Right renal pelvis (tissue), 4 donors: ENCODE measurements around the gene SPATS2L. TPM values are rescaled to one million over a fixed set of nuclear protein-coding genes. Genes with fewer than 3 reads are reported as not detected.

ENCODE experiments used
- DNase-seq, 4 donors: peaks; one replicate each; pipeline ENCODE4 v3.0.0-alpha.2; 2013; ENCODE audit warnings: low read depth in 4 of 4, low spot score in 3 of 4, missing footprints in 1 of 4
- polyA plus RNA-seq, 4 donors: library from polyadenylated mRNA; unstranded; fragments of 120-200 nt; gene quantifications; one replicate each; pipeline ENCODE4 v1.2.1, GENCODE V29; 2013; ENCODE audit not compliant: insufficient read length in 4 of 4

The SPATS2L gene
- polyA plus RNA-seq, 4 donors, result 135 to 145 (median 142) TPM

DNA sequence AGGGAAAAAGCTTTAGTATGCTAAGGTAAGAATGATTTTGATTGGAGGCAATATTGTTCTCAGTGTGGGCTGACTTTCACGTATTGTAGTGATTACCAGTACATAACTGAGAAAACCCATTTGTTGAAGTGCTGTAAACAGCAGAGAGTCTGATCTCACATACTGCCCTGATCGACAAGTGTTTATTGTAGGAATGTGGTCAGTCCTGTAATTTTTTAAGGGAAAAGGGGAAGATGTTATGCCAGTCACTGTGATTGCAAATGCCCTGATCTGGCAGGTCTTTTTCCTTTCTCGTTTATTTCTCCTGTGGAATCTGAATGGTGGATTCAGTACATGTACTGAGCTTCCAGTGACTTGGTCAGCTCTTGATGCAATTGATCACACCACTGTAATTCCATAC lies 11.5 kb downstream of the SPATS2L start:
- no peak for DNase-seq

DNA sequence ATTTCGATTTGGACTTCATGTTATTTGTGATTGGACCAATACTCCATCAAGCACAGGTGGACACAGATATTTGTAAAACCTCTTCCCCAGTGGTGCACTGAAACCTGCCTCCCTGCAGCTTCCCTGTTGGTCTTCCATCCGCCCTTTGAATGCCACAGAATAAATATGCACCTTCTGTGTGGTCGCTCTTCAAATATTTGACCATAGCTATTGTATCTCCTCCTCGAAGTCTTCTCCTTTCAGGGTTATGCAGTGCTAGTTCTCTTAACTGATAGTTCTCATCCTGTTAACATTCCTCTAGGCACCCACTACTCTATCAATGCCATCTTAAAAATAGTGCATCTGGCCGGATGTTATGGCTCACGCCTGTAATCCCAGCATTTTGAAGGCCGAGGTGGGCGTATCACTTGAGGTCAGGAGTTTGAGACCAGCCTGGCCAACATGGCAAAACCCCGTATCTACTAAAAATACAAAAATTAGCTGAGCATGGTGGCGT lies 12.5 kb downstream of the SPATS2L start:
- no peak for DNase-seq

DNA sequence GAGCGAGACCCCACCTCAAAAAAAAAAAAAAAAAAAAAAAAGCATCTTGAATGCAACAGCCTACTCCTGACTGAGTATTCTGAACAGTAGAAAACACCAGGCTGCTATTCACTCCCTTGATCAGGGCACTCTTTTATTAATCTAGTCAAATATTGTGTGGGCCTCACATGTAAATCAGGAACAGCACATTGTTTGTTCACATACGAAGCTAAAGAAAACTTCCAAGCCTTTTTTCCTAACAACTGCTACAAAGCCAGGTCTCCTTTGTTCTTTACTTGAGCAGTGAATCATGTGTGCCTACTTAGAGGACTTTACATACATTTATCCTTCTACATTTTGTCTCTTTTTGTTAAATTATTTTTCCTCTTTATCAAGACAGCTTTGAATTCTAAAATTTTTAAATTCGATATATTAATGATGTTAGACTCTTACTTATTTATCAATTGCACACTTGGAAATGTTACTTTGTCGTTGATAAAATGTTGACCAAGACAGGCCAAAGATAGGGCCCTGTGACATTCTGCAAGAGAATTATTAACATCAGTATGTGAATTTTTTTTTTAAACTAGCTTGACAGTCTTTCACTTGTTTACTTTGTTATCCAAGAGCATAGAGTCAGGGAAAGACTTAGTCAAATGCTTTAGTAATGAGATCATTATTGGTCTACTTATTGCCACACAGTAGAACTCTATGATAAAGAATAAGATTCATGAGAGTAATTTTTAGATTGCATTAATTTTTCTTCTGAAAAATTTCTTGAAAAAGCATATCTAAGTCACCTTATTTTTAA lies 13.2 kb downstream of the SPATS2L start:
- no peak for DNase-seq

DNA sequence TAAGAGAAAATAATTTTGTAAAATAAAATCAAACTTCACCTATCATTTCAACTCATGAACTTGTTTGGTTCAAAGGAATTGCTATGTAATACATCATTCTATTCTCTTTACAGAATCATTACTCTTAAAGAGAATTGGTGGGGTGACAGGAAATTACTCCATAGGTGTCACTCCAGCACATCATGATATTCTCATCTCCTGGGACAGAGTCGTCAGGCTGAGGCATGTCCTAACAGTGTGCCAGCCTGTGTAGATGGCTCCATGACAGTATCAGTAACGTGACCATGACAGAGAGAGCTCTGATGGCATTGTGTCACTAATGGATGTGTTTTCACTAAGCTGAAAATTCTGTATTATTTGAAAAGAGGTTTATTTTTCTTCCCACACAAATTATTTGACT lies 13.9 kb downstream of the SPATS2L start:
- no peak for DNase-seq

DNA sequence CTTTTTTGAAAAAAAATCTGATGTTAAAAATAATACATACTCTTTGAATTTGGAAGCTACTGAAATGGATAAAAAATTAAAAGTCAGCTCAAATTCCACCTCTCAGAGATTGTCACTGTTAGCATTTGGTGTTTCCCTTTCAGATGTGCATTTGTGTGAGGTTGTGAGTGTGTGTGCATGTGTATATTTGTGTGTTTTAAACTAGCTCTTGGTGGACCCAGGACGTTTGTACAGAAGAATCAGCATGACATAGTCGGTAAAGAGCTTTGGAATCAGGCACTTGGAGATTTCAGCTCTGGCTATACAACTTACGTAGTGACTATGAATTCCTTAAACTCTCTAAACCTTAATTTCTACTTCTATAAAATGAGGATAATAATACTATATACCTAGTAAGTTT lies 14.5 kb downstream of the SPATS2L start:
- no peak for DNase-seq

DNA sequence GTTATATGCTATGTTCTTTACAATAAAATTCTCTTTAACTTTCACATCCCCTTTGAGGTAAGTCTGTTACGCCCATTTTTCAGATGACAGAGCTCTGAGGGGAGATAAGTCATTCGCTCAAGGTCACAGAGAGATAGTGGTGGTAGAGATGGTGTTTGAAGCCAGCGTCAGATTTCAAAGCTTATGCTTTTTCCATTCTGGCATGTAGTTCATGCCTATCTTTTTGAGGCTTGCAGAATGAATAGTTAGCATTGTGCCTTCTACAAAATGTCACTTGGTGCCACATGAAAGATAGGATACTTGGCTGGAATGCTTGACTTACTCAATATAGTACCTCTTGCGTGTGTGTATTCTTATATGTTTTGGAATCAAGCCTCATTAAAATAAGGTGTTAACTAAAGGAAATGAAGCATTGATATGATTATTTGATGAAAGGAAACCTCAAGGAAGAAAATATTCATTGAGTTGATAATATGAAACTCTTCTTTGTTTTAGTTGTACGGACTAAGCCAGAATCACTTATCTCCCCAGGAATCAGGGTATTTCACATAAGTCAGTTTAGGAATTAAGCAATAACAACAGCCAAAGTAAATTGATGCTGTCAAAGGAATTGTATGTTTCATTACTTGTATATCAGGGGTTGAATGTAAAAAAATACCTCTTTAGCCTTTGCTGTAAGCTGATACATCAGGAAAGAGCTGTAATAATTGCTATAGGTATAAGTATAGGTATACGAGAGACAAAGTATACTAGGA lies 15.5 kb downstream of the SPATS2L start:
- no peak for DNase-seq

DNA sequence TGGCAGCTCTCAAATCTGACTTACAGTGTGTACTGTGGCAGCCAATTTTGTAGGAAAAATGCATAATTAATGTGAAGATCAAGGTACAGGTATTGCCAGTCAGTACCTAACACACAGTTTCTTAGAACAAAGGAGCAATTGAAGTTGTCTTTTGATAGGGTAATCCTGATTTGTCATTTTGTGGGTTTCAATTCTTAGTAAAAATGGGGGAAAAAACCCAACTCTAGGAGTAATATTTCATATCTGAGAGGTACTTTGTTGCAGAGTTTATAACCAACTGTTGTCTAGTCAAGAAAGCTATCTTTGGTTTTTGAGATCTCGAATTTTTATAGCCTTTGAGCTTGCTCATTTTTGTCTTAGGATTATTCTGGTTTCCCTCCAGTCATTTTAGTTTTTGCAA lies 16.1 kb downstream of the SPATS2L start:
- no peak for DNase-seq

DNA sequence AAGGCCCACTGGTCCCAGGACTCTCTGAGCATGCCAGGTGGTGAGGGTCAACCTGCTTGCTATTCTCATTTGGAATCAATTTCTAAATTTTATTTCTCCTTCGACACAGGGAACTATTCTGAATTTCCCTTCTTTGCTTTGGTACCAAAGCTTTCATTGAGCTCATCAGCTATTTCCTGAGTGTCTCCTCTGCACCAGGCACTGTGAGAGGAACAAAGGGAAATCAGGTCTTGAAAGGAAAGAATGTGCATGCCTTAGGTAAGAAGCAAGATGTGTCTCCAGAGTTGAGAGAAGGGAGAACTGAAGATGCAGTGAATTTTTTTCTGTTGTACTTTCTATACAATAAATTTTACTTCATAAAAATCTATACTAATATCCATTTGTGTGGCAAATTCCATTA lies 17.9 kb downstream of the SPATS2L start:
- no peak for DNase-seq

DNA sequence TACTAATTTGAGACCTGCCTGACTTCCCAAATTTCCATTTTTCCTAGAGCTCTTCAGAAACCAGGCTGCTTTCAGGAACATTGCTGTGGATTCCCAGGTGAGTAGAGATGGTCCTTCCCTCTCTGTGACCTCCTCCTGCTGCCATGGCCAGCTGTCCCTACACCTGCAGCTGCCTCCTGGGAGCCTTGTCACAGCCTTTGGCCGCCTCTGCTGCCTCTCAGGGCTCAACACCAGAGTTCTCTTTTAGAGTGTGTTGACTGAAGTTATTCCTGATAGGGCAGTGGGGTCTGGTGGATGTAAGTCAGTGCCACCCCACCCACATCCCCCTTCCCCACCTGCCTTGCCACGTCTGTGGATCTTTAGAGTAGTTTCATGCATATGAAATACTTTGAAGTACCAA lies 22.9 kb downstream of the SPATS2L start:
- DNase-seq, result no peak

DNA sequence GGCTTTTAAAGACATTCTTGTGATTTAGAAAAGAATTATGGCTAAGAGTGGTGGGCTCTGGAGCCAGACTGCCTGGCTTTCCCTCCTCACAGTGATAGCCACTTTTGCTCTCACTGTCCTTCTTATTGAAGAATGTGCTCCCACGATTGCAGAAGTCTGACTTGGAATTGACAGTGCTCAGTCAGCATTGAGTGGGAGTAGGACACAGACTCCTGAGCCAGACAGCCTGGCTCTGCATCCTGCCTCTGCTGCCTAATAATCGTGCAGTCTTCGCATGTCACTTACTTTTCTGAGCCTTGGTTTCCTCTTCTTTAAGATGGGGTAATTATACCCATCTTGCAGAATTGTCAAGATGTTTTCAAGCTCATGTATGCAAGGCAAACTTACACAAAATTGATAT lies 23.3 kb downstream of the SPATS2L start:
- no peak for DNase-seq

DNA sequence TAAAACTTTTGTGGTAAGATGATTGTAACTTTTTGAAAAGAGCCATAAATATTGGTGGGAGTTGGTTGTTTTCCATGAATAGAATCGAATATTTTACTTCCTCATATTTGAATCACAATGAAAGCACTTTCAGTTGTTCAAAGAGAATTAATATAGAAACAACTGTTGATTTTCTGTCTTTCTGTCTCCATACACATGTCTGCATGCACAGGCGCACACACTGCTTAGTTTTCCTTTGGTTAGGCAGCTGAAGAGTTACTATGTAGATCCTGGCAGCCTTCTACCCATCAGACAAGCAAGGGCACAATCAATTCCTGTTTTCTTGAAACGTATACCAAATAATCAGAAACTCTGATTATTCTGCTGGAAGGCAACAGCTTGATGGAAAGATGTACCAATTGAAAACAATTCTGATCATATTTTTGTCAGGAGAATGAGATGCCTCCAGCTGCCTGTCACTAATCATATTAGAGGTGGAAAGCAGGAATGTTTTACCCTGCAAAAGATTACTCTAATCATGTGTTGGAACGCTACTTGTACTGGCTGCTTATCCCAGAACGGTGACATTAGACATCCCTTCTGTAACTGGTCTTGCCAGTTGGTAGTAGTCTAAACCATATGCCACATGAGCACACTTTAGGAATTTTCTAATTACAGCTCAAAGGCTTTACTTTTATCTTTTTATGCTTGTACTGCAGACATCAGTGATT lies 24.0 kb downstream of the SPATS2L start:
- no peak for DNase-seq

DNA sequence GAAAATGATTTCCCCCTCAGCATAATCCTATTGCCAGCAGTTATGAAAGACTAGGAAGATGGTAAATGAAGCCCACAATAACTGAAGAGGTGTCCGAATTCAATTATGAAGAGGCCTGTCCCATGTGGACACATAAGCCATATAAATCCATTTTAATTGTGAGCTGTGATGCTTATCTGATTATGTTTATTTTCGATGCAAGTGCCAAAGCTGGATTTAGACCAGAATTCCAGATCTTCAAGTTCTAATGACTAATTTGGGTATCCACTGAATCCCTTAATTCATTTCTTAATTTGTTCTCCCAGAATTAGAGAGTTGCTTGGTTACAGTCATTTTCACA lies 24.5 kb downstream of the SPATS2L start:
- no peak for DNase-seq

DNA sequence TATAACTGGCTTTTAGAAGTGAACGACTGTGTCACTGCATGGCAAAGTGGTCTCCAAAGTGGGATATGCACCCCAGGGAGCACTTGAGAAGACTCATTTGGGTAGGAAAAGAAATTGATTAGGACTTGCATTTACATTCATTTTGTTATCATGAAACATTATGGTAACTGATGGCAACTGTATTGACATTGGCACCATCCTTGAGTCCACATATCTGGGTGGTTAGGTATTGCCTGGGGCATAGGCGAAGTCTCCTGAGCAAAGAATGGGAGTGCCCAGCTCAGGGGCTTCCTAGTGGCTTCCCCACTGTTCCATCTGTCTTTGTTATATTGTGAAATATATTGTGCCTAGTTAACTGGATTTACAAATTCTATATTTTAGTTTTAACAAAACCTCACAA lies 29.2 kb downstream of the SPATS2L start:
- no peak for DNase-seq

DNA sequence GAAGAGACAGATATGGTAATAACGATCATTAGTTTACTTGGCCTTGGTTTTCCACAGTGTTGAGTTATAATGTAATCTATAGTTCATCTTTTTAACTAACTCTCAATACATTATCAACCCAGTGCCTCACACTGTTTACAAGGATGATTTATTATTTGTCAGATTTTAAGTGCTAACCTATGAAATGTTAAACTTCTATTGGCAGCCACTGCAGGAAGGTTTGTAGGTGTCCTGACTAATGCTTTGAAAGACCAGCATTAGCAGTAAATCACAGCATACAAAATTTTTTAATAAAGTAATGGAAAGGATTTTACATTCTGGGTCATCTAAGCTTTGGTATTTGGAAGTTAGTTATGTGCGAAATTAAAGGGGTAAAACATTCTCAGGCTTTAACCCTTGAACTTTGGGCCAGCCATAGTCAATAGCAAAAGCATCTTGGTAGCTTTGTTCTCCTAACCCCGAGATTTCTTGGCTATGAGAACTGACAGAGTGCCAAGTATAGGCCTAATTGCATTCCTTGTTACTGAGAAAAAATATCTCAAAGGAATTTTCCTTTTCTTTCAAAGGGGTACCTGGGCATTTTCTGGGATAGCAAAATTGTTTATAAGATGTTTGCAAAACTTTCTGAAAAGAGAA lies 30.6 kb downstream of the SPATS2L start:
- no peak for DNase-seq

DNA sequence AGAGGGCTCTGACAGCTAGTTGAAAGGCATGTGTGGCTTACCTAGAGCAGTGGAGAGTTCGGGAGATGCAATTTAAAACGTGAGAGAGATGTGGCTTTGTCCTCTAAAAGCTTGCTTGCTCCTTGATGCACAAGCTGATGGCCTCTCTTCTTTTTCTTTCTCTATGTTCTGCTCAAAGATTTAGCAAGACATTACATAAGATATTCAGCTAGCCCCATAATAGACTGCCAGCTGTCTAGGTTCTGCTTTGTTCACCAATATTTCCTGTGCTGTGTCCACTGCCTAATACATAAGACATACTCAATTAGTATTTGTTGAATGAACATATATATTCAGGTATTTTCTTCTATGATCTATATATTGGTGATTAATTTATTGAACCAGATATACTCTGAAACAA lies 31.1 kb downstream of the SPATS2L start:
- DNase-seq, result no peak

DNA sequence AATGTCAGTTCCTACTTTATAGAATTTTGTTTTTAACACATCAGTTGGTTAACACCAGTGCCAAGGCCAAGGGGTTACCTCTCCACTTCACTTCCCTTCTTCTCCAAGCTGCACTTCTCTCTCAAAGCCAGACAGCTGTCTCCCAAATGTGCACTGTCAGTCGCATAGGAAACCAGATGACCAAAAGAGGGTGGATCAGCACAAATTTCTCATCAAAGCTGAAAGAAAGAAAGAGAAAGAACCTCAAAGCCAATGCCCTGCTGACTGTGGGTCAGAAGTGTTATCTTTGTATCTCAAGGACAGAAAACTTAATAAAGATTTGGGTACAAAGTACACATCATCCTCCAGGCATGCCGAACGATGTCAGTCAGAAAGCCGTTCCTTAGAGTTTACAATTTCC lies 32.2 kb downstream of the SPATS2L start:
- DNase-seq, result no peak

DNA sequence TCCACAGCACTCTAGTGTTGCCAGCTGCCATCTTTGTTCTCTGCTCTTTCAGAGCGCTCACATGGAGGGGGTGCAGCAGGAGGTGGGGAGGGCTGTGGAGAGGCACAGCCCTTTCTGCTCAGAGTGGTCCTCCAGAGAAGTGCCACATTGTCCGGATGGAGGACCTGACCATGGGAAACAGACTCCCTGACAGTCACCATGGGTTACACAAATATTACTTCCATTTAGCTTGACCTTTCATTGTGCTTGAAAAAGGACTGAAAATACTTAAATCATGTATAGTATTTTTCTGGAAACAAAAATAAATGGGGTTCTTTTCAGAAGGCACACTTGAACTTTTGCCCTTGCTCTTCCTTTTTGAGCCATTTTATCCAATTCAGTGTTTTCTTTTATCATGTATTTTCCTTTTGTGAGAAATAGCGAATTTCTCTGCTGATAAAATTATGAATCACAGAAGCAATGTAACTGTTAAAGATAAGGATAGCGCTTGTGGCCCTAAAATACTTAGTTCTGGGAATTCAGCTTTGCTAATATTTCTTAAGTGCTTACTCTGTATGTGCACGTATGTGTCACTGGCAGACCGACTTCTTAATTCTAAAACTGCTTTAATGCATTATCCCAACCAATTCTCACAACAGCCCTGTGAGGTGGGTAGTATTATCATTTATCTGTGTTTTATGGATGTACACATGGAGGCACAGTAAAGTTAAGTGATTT lies 34.2 kb downstream of the SPATS2L start:
- no peak for DNase-seq

DNA sequence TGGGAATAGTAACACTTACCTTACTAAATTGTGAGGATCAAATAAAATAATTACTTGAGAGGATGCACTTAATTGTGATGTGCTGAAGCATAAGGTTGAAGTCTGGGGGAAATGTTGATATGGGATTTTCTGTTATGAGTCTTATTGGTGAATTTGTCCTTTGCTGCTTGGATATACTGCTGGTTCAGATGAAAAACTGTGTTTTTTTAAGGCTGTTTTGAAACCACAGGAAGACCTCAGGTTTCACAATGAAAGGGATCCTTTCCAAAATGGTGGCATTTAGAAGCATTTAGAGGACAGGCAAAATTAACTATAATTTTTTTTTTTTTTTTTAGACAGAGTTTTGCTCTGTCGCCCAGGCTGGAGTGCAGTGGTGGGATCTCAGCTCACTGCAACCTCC lies 34.9 kb downstream of the SPATS2L start:
- DNase-seq, result no peak

DNA sequence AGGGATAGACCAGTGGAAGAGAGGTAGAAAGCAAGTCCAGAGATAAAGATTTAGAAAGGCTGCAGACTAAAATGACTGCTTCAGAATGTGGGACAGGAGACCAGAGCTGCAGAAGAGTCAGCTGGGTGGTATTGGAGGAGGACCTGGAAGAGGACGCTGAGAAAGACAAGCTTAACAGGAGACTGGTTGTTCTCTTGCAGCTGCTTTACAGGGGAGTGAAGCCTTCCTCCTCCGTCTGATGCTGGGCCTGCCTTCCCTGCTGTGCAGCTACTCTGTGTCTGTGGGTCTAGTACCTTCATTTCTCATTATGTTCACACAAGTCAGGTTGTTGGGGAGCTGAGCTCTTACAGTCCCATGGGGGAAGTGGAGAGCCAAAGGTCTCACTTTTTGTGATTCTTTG lies 35.7 kb downstream of the SPATS2L start:
- DNase-seq, result no peak

DNA sequence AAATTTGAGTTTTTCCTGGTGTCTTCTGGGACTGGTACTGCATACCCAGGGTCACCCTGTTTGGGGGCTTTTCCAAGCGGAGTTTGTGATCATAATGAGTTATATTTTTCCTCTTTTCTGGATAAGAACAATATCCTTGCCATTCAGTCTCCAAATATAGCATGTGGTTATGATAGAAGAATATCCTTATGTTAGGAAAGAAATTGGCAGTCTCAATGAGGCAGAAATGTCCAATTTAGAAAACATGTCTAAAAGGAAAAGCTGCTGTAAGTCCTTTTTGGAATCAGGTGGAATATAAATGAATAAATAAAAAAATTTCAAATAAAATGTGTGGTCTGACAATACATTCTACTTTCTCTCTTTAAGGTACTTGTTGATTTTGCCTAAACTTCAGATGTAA lies 36.2 kb downstream of the SPATS2L start:
- no peak for DNase-seq
